GM13976 (cell line): Measurements from ENCODE around the gene ZSCAN21.
A peak's percentile ranks its signal among the peaks of the same experiment; 100 is the strongest.
"Not testable (repeated sequence)": the region's sequence is repeated elsewhere in the genome, so short reads cannot be mapped to it uniquely, and the experiment has no call there.

ENCODE experiments used
- DNase-seq: peaks from one replicate; pipeline ENCODE4 v3.0.0; 2012; ENCODE audit warnings: low spot score
- CTCF ChIP-seq: IDR thresholded peaks from 2 replicates; pipeline ENCODE4 v1.5.1; 2012; ENCODE audit warnings: borderline replicate concordance, mild to moderate bottlenecking; ENCODE audit not compliant: insufficient read depth; ENCODE audit errors: extremely low read depth, missing control alignments, control extremely low read depth
- in situ Hi-C: fragments of 300-500 bp; cut with MboI; formaldehyde crosslinking; loops from one replicate; pipeline ENCODE4 v1.12.0; 2022; ENCODE audit warnings: low sequenced_read_pairs, mixed read lengths, inconsistent platforms; ENCODE audit not compliant: unreplicated experiment

ZSCAN21 gene

GRCh38 chr7:100049441-100050291 lies at the start of gene ZSCAN21:
Gene ZSCAN21, plus strand, starts transcription at chr7:100049774. Its CDS starts 7,233 bp downstream, at chr7:100057007.
- in situ Hi-C loops, result no loop called here
- peak; percentile 30 for TF ChIP-seq CTCF
- DNase-seq, result peak; percentile 93

- in situ Hi-C loops, result no loop called here
- no peak for TF ChIP-seq CTCF
These were observed 49.3 kb upstream of the ZSCAN21 start for GRCh38 chr7:100000239-100000638.

GRCh38 chr7:100003711-100004661 lies 45.6 kb upstream of the ZSCAN21 start:
- TF ChIP-seq CTCF, result no peak
- DNase-seq, result no peak
- in situ Hi-C loops, result no loop called here

More at GRCh38 chr7:100000239-100000638, 49.3 kb upstream of the ZSCAN21 start:
- no peak for DNase-seq

GRCh38 chr7:100007887-100008286 lies 41.7 kb upstream of the ZSCAN21 start:
- no peak for TF ChIP-seq CTCF
- in situ Hi-C loops, result no loop called here
- no peak for DNase-seq

GRCh38 chr7:100008525-100008924 lies 41.0 kb upstream of the ZSCAN21 start:
- TF ChIP-seq CTCF, result no peak
- in situ Hi-C loops, result no loop called here
- DNase-seq, result no peak

- in situ Hi-C loops, DNase-seq: not testable (repeated sequence)
These were observed 39.6 kb upstream of the ZSCAN21 start for GRCh38 chr7:100009952-100010351.

- no peak for DNase-seq
- no peak for TF ChIP-seq CTCF
- in situ Hi-C loops, result no loop called here
These were observed 38.7 kb upstream of the ZSCAN21 start for GRCh38 chr7:100010901-100011300.
